Lower leg skin (tissue), 3 donors: ENCODE measurements around the gene TEKT3.

Source experiments
- CTCF ChIP-seq, 3 donors: fragments of 450-650 bp; IDR thresholded peaks; one replicate each; pipeline ENCODE4 v1.5.1; 2016; ENCODE audit warnings: antibody characterized with exemption in 3 of 3, mild to moderate bottlenecking in 3 of 3, moderate library complexity in 2 of 3
- POLR2A ChIP-seq, 2 donors: fragments of 450-650 bp; IDR thresholded peaks; one replicate each; pipeline ENCODE4 v1.6.1; 2016 to 2017; ENCODE audit warnings: antibody characterized with exemption in 2 of 2, mild to moderate bottlenecking in 1 of 2, moderate library complexity in 1 of 2

DNA sequence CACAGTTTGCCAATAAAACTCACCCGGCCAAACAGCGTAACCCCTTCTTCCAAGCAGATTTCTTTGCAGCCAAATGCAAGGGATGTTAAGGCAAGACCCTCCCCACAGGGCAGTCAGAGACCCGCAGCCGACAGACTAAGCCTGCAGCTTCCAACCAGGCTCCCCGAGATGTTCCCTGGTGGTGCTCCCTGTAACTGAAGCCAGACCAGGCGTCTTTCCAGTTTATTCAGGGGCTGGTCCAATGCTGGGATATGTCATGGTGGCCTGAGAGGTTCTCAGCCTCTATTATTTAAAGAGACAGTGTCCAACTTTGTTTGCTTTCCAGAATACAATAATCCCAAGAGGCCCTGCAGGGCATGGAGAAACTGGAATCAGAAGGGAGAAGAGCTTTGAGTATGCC lies 76.3 kb downstream of the TEKT3 start, which contains the start of gene PMP22:
- no peak for TF ChIP-seq CTCF (IDR thresholded peaks at IDR 0.05)
- TF ChIP-seq POLR2A (IDR thresholded peaks at IDR 0.05): no peak
